Fibroblast of pulmonary artery (primary cell): ENCODE results near the gene WDR91.

ENCODE experiments used
- DNase-seq: peaks from one replicate; pipeline ENCODE4 v3.0.0-alpha.2; 2010; ENCODE audit warnings: low read depth
- H3K4me3 ChIP-seq: replicated peaks from 2 replicates; pipeline ENCODE4 v1.5.1; 2011; ENCODE audit warnings: low read depth, mild to moderate bottlenecking, control low read depth, low read length, moderate library complexity
- TF ChIP-seq, protein P1 (sequence below): IDR thresholded peaks from 2 replicates; pipeline ENCODE4 v1.5.1; 2011; ENCODE audit warnings: mild to moderate bottlenecking, control low read depth, low read length, inconsistent platforms; ENCODE audit errors: missing control alignments

WDR91 gene

DNA sequence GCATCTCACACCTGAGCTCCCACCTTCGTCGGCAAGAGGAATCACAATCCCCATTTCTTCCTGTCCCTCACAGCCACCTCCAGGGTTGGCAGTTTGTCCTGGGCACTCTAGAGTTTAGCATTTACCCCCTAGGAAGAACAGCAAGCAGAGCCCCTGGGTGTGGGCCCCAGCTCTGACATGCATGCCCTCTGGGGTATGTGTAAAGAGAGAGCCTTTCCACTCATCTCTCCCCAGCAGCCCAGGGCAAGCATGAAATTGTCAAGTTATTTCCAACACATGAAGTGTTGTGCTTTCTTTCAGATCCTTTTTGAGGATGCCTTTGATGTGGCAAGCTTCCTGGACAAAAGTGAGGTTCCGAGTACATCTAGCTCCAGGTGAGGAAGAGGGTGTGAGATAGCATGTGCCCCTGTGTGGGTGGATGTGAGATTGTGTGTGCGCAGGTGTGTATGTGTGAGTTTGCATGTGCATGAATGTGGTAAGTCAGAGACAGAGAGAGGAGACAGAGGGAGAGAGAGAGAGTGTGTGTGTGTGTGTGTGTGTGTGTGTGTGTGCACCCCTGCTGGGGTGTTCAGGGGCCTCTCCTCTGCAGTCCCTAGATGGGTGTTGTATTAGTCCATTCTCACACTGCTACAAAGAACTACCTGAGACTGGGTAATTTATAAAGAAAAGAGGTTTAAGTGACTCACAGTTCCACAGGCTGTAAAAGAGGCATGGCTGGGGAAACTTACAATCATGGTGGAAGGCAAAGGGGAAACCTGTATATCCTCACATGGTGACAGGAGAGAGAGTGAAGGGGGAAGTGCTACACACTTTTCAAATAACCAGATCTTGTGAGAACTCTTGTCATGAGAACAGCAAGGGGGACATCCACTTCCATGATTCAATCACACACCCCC, 40.4 kb upstream of the WDR91 start:
- no peak overlapping the region for H3K4me3 ChIP-seq
- no peak for DNase-seq
- TF ChIP-seq, protein P1, sequence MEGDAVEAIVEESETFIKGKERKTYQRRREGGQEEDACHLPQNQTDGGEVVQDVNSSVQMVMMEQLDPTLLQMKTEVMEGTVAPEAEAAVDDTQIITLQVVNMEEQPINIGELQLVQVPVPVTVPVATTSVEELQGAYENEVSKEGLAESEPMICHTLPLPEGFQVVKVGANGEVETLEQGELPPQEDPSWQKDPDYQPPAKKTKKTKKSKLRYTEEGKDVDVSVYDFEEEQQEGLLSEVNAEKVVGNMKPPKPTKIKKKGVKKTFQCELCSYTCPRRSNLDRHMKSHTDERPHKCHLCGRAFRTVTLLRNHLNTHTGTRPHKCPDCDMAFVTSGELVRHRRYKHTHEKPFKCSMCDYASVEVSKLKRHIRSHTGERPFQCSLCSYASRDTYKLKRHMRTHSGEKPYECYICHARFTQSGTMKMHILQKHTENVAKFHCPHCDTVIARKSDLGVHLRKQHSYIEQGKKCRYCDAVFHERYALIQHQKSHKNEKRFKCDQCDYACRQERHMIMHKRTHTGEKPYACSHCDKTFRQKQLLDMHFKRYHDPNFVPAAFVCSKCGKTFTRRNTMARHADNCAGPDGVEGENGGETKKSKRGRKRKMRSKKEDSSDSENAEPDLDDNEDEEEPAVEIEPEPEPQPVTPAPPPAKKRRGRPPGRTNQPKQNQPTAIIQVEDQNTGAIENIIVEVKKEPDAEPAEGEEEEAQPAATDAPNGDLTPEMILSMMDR, result no peak

- no peak overlapping the region for H3K4me3 ChIP-seq
- TF ChIP-seq, protein P1, result no peak
- DNase-seq, result no peak
These were observed 37.2 kb upstream of the WDR91 start for GRCh38 chr7:135248546-135248945.

DNA sequence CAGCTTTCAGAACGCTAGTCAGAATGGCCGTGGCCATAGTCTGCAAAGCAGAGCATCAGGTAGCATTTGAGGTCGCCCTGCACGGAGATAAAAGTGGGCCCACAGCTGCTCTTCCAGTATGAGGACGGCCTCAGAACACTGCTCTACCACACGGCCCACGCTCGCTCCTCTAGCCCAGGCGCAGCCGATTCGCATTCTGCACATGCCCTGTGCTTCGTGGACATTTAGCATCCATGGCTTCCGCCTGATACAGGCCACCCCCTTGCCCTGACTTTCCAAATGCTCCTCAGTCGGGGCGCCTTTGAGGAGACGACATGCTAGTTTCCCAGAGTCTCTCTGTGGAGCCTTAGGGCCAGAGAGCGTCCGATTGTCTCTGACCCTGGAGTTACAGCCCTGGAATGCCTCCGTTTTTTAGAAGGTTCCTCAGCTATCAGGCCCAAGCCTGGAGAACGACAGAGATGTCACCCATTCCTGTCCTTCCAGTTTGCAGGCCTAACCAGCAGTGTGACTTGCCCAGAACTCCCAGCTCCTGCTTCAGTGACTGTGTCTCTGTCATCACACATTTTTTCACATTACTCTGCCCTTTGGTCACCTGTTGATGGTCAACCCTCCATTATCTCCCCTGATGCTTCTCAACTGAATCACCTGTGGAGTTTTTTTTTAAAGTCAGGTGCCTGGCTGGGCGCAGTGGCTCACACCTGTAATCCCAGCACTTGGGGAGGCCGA, 36.6 kb upstream of the WDR91 start:
- H3K4me3 ChIP-seq, result no peak overlapping the region
- DNase-seq, result no peak
- TF ChIP-seq, protein P1, result no peak

DNA sequence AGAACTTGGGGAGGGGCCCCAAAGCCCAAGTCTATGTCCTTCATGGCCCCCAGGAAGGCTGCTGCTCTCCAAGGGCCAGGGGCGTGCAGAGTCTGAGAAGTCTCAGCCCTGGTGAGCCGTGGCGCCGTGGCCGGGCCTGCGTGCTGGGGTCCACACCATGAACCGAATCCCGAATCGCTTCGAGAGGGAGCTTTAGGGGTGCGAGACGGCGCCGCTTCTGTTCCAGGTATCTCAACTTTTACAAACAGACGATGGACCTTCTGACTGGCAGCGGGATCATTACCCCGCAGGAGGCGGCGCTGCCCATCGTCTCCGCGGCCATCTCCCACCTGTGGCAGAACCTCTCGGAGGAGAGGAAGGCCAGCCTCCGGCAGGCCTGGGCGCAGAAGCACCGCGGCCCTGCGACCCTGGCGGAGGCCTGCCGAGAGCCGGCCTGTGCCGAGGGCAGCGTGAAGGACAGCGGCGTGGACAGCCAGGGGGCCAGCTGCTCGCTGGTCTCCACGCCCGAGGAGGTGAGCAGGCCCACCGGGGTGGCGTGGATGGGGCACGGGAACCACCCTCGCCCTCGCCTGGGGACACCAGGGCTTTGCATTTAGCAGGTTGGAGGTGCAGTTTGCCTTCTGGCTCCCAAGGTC, 35.0 kb upstream of the WDR91 start:
- TF ChIP-seq, protein P1, result no peak
- DNase-seq, result no peak
- no peak overlapping the region for H3K4me3 ChIP-seq

- TF ChIP-seq, protein P1, result no peak
- H3K4me3 ChIP-seq, result no peak overlapping the region
- DNase-seq, result no peak
These were observed 34.2 kb upstream of the WDR91 start for GRCh38 chr7:135245226-135246190.

- no peak overlapping the region for H3K4me3 ChIP-seq
- TF ChIP-seq, protein P1, result no peak
- no peak for DNase-seq
These were observed 30.9 kb upstream of the WDR91 start for GRCh38 chr7:135242096-135242684.
